GOT3 (cell line): ENCODE results near the gene DOK5.

Source experiments
- DNase-seq: peaks from one replicate; lab custom pipeline; 2025; ENCODE audit warnings: mixed read lengths; lab: John Stamatoyannopoulos, UW

DOK5 gene

DNA sequence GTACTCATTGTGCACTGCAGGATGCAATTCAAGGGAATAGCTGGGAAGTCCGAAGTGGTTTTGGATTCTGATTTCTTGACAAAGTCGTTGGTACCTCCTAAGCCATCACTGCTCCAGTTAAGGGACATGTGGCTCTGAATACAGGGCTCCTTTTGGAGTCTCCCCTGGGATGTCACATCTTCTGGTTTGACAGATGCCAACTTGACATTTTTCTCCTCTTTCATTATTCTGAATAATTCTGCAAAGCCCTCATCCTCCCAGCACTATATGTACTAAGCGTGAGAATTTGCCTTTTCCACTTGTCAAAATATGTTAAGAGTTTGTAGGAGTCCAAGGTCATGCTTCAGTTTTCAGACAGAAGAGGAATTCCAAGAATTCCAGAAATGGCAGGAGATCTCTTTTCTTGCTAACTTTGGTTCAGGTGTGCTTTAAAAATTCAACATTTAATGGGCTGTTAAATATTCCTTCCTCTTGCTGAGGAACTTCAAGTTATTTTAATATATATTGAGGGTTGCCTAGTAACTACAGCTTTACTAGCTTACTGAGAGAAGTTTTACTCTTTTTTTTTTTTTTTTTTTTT lies 38.7 kb downstream of the DOK5 start:
- DNase-seq: no peak

GRCh38 chr20:54515793-54516628 lies 40.6 kb downstream of the DOK5 start:
- no peak for DNase-seq

DNA sequence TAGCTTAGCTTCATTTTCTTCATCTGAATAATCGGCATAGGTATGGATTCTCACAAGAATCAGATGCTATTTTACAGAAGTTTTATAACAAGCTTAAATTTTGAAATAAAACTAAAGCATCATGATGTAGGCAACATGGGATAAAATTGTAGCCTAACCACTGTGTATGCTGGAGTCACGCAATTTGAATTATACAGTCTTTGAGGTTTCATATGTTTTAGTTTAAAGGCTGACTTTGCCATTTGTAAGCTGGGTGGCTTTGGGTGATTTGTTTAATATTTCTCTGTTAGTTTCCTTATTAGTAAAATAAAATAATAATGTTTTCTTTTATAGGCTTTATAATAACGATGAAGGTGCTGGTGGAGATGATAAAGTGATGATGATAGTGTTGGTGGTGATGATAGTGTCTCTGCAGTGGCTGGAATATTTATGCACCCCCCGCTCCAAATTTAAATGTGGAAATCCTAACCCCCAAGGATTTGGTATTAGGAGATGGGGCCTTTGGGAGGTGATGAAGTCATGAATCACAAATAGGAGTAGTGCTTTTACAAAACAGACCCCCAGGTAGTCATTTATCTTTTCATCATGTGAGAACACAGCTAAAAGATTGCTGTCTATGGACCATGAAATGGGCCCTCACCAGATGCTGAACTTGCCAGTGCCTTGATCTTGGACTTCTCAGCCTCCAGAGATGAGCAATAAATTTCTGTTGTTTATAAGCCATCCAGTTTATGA lies 42.0 kb downstream of the DOK5 start:
- no peak for DNase-seq

- no peak for DNase-seq
Observed at GRCh38 chr20:54524849-54525248, 49.5 kb downstream of the DOK5 start.

DNA sequence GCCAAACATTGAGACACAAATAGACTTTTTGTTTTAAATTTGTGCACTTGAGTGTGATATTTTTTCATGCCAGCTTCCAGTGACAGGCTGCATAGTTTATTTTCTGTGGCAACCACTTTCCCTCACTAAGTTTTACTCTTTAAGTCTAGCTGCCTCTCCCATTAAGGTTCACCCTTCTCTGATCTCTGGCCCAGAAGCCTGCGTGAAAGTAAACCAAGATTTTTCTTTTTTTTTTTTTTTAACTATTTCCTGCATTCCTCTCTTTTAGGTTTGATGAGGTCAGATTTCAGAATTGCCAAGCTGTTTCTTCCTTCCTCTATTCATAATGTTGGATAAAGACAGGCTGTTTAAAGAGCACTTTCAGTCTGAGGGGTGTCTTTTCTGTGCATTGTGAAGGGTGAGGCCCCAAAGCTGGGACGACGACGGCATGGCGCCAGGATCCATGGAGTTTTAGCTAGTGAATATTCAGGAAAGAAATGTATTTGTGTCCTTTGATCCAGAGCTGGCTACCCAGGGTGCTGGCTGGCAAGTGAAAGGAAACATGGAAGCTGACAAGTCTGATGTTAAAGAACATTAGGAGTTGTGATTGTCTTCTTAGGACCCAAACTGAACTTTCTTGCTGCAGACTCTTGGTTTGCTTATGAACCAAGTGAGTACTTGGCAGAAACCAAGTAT lies 50.7 kb downstream of the DOK5 start:
- DNase-seq: no peak

- no peak for DNase-seq
Observed at GRCh38 chr20:54526801-54527200, 51.4 kb downstream of the DOK5 start.

- no peak for DNase-seq
Observed at GRCh38 chr20:54532573-54532972, 57.2 kb downstream of the DOK5 start.

DNA sequence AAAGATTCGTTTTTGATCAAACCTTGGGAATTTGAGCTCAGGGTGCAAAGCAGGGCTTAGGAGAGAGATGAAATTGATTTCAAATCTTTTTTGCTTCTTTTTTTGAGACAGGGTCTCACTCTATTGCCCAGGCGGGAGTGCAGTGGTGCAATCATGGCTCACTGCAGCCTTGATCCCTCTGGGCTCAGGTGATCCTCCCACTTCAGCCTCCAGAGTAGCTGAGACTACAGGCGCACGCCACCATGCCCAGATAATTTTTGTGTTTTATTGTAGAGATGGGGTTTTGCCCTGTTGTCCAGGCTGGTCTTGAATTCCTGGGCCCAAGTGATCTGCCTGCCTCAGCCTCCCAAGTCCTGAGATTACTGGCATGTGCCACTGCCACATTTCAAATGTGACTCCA lies 58.7 kb downstream of the DOK5 start:
- no peak for DNase-seq

GRCh38 chr20:54535033-54535432 lies 59.6 kb downstream of the DOK5 start:
- no peak for DNase-seq

DNA sequence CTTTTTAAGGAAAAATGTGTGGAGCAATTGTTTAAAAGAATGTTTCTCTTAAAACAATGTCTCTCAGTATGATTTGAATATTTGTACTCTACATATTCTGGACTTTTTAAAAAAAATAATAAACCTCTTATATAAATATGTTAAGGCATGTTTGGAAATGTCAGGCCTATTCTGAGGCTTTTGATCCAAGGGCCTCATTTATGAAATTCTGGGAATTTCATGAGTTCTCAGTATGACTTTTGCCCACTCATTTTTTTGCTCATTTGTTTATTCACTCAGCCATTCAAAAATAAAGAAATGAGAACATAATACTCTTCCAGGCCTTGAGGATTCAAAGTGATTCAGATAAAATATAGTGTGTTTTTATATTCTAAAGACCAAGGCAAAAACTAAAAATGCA lies 60.4 kb downstream of the DOK5 start:
- DNase-seq: no peak

GRCh38 chr20:54539521-54540046 lies 64.2 kb downstream of the DOK5 start:
- DNase-seq: no peak

GRCh38 chr20:54543369-54543768 lies 68.0 kb downstream of the DOK5 start:
- no peak for DNase-seq

DNA sequence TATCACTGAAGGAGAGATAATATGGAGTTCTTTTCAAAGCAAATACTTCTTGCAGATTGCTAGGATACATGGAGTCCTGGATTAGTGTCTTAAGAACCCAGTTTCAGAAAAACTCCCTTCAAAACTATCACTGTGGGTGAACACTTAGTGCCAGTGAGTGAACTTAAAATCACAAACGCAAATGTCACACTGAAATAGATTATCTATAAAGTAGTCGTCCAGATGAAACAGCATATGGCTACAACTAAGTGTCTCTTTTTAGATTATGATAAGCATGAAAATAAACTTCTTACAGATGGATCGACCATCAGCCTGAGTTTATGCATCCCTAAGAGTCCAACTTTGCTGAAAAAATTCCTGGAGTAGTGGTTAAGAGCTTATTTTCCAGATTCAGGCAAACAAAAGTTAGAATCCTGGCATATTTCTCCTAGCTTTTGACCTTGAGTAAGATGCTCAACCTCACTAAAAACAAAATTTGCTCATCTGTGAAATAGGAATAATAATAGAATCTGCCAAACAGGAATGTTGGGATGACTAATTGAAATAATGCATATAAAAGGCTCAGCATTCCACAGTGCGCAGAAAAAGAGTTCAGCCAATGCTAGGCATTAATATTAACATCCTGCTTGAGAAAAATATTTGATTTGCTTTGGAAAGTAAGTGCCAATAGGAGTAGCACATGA lies 70.4 kb downstream of the DOK5 start:
- DNase-seq: no peak

- no peak for DNase-seq
Observed at GRCh38 chr20:54548849-54549248, 73.5 kb downstream of the DOK5 start.

GRCh38 chr20:54549658-54550326 lies 74.4 kb downstream of the DOK5 start:
- DNase-seq: no peak

GRCh38 chr20:54550776-54551396 lies 75.5 kb downstream of the DOK5 start:
- DNase-seq: no peak

DNA sequence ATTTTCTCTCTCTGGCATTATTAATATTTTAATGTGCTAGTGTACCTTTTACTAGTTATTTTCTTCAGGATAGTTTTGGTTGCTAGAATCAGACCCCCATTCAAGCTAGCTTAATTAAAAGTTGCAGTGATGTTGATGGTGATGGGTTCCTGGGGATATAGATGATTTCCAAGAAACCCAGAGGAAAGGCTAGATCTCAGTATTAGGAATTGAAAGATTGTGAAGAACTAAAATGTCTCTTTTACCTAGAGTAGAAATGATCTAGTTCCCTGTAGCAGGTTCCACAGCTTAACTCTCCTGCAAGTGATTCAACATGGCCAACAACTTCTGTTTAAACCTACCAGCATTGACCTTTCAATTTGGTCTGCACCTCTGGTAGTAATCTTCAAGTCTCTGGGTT lies 78.6 kb downstream of the DOK5 start:
- DNase-seq: no peak

- DNase-seq: no peak
Observed at GRCh38 chr20:54555150-54555549, 79.8 kb downstream of the DOK5 start.

DNA sequence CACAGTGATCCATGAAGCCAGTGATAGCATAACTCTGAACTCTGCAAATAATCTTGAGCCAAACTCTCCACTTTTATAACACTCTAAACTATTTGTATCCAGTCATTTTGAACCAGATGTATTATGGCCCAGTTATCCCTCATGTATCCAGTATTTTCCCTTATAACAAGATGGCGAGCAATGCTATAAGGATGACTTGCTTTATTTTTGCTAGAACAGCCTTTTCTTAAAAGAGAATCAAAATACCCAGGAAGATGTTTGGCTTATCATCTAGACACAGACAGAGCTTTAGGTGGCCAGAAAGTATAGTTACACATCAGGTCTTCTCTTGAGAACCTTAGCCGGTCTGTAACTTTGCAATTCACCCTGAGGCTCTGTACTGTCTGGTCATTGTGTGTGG lies 81.0 kb downstream of the DOK5 start:
- no peak for DNase-seq

- DNase-seq: no peak
Observed at GRCh38 chr20:54557806-54558590, 82.6 kb downstream of the DOK5 start.
